Measurements from ENCODE around the gene FAXC. TPM values are rescaled to one million over a fixed set of nuclear protein-coding genes. Genes with fewer than 3 reads are reported as not detected.

FAXC gene
- total RNA-seq, 1 donor from 2014 or later, result 6.6 TPM

GRCh38 chr6:99296261-99296660, 53.2 kb downstream of the FAXC start:
- no peak for TF ChIP-seq POLR2A (IDR thresholded peaks at IDR 0.05)
- TF ChIP-seq CTCF (IDR thresholded peaks at IDR 0.05), result no peak
- TF ChIP-seq POLR2AphosphoS5 (IDR thresholded peaks at IDR 0.05; ENCODE audit: insufficient read depth in 1 of 2, low read depth in 1 of 2), result no peak
- no peaks in the 10 kb centered on the region for H3K27me3 ChIP-seq
- H3K27ac ChIP-seq, result no peak overlapping the region
- no peaks in the 10 kb centered on the region for H3K9me3 ChIP-seq
- no peaks in the 10 kb centered on the region for H3K36me3 ChIP-seq
- intact Hi-C loops (cut with DNase I), result no loop called here
- no peak for DNase-seq (ENCODE audit: extremely low spot score in 2 of 2)
- no peaks in the 10 kb centered on the region for H3K4me1 ChIP-seq
- H3K4me3 ChIP-seq, result no peak overlapping the region

DNA sequence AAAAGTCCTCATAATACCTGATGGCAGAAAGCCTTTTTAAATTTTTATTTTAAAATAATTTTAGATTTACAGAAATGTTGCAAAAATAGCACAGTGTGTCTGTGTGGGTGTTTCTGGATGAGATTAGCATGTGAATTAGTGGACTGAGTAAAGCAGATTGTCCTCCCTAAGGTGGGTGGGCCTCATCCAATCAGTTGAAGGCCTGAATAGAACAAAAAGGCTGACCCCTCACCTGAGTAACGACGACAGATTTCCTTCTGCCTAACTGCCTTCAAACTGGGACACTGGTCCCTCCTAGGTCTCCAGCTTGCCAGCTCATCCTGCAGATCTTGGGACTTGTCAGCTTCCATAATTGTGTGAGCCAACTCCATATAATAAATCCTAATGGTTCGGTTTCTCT, 54.2 kb downstream of the FAXC start:
- H3K36me3 ChIP-seq, result no peaks in the 10 kb centered on the region
- no peak for TF ChIP-seq CTCF (IDR thresholded peaks at IDR 0.05)
- TF ChIP-seq POLR2A (IDR thresholded peaks at IDR 0.05), result no peak
- no peak for TF ChIP-seq POLR2AphosphoS5 (IDR thresholded peaks at IDR 0.05; ENCODE audit: insufficient read depth in 1 of 2, low read depth in 1 of 2)
- no peak overlapping the region for H3K27ac ChIP-seq
- DNase-seq (ENCODE audit: extremely low spot score in 2 of 2), result no peak
- H3K4me3 ChIP-seq, result no peak overlapping the region
- no peaks in the 10 kb centered on the region for H3K9me3 ChIP-seq
- H3K27me3 ChIP-seq, result no peaks in the 10 kb centered on the region
- intact Hi-C loops (cut with DNase I), result no loop called here
- no peaks in the 10 kb centered on the region for H3K4me1 ChIP-seq

DNA sequence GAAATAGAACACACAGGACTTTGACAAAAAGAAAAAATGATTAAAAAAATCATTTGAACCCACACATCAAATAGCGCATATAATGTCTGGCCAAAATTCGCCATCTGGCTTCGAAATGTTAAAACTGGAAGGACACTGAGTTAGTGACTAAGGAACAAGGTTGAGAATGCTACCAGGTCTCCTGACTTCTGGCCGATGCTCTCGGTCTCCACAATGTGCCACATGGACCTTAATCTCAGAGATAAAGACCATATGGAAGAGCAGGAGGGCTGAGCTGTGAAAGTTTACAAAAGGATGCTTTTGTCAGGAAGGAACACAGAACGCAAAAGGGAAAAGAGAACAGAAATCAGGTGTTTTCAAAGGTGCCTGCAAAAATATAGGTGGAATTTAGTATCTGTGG, 54.7 kb downstream of the FAXC start:
- Histone ChIP-seq H3K4me1 (no peaks in the 10 kb centered on the region), H3K27me3 (no peaks in the 10 kb centered on the region), H3K27ac (no peak overlapping the region), H3K36me3 (no peaks in the 10 kb centered on the region), H3K4me3 (no peak overlapping the region), H3K9me3 (no peaks in the 10 kb centered on the region)
- intact Hi-C loops (cut with DNase I), result no loop called here
- TF ChIP-seq POLR2A (IDR thresholded peaks at IDR 0.05) (no peak), CTCF (IDR thresholded peaks at IDR 0.05) (no peak), POLR2AphosphoS5 (IDR thresholded peaks at IDR 0.05; ENCODE audit: insufficient read depth in 1 of 2, low read depth in 1 of 2) (no peak)
- DNase-seq (ENCODE audit: extremely low spot score in 2 of 2), result no peak

DNA sequence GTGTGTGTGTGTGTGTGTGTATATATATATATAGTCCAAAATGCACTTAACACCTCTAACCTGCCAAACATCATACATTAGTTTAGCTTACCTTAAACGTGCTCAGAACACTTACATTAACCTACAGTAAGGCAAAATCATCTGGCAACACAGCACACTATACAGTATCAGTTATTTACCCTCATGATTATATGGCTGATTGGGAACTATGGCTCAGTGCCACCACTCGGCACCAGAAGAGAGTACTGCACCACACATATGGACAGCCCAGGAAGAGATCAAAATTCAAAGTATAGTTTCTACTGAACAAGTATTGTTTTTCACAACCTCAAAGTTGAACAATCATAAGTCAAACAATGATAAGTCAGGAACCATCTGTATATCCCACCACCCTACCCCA, 59.8 kb downstream of the FAXC start:
- Histone ChIP-seq H3K4me3 (no peak overlapping the region), H3K27me3 (no peaks in the 10 kb centered on the region), H3K9me3 (no peaks in the 10 kb centered on the region), H3K4me1 (no peaks in the 10 kb centered on the region), H3K27ac (no peak overlapping the region), H3K36me3 (no peaks in the 10 kb centered on the region)
- no peak for TF ChIP-seq POLR2AphosphoS5 (IDR thresholded peaks at IDR 0.05; ENCODE audit: insufficient read depth in 1 of 2, low read depth in 1 of 2)
- TF ChIP-seq POLR2A (IDR thresholded peaks at IDR 0.05), result no peak
- no peak for TF ChIP-seq CTCF (IDR thresholded peaks at IDR 0.05)
- intact Hi-C loops (cut with DNase I), result no loop called here
- DNase-seq (ENCODE audit: extremely low spot score in 2 of 2), result no peak

DNA sequence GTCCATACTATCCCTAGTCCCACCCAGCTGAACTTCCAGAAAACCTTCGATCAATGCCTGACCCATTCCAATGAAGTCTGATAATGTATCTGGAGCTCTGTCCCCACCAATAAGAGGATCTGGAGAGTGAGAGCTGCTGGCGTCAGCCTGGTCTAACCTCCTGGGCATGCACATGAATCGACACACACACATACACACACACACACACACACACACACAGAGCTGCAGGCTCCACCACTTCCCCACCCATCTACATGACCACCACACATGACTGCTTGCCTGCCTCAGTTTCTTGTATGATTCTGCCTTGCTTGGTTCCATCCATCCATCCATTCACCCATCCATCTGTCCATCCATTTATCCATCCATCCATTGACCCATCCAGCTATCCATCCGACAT, 60.8 kb downstream of the FAXC start:
- Histone ChIP-seq H3K4me3 (no peak overlapping the region), H3K9me3 (no peaks in the 10 kb centered on the region), H3K27ac (no peak overlapping the region), H3K4me1 (no peaks in the 10 kb centered on the region), H3K36me3 (no peaks in the 10 kb centered on the region), H3K27me3 (no peaks in the 10 kb centered on the region)
- intact Hi-C loops (cut with DNase I), result no loop called here
- no peak for DNase-seq (ENCODE audit: extremely low spot score in 2 of 2)
- TF ChIP-seq POLR2A (IDR thresholded peaks at IDR 0.05), result no peak
- TF ChIP-seq CTCF (IDR thresholded peaks at IDR 0.05), result no peak
- TF ChIP-seq POLR2AphosphoS5 (IDR thresholded peaks at IDR 0.05; ENCODE audit: insufficient read depth in 1 of 2, low read depth in 1 of 2), result no peak
